NCI-H226 (cell line): ENCODE data around the gene TTLL9.
"Not testable (repeated sequence)": the region's sequence is repeated elsewhere in the genome, so short reads cannot be mapped to it uniquely, and the experiment has no call there.

Experiments used
- DNase-seq: peaks from one replicate; pipeline ENCODE4 v3.0.0-alpha.2; 2015

The TTLL9 gene

GRCh38 chr20:31869942-31870725 is at the start of gene TTLL9, which contains the start of gene DUSP15:
TSS of gene TTLL9 (plus strand) at chr20:31870634. CDS start at chr20:31871127, 493 bp downstream.
TSS of gene DUSP15 (minus strand) at chr20:31870527. CDS start at chr20:31870337, 190 bp downstream.
- no peak for DNase-seq

- DNase-seq = no peak
Measured at GRCh38 chr20:31821427-31821826, 49.0 kb upstream of the TTLL9 start.

GRCh38 chr20:31822421-31823330 is 47.8 kb upstream of the TTLL9 start:
- peak; percentile 84 for DNase-seq

GRCh38 chr20:31823360-31824124 is 46.9 kb upstream of the TTLL9 start:
- peak; percentile 39 for DNase-seq

GRCh38 chr20:31824125-31824485 is 46.3 kb upstream of the TTLL9 start:
- DNase-seq = no peak

GRCh38 chr20:31824554-31825313 is 45.7 kb upstream of the TTLL9 start:
- DNase-seq = no peak

GRCh38 chr20:31826074-31826473 is 44.4 kb upstream of the TTLL9 start:
- no peak for DNase-seq

- no peak for DNase-seq
Measured at GRCh38 chr20:31827059-31827458, 43.4 kb upstream of the TTLL9 start.

- not testable (repeated sequence) for DNase-seq
Measured at GRCh38 chr20:31828016-31828415, 42.4 kb upstream of the TTLL9 start.

- DNase-seq = no peak
Measured at GRCh38 chr20:31829731-31830130, 40.7 kb upstream of the TTLL9 start.

GRCh38 chr20:31830406-31830981 is 39.9 kb upstream of the TTLL9 start:
- DNase-seq = no peak

- DNase-seq = no peak
Measured at GRCh38 chr20:31831211-31831610, 39.2 kb upstream of the TTLL9 start.

GRCh38 chr20:31831771-31832306 is 38.6 kb upstream of the TTLL9 start:
- no peak for DNase-seq

- no peak for DNase-seq
Measured at GRCh38 chr20:31833130-31833930, 37.1 kb upstream of the TTLL9 start.

- no peak for DNase-seq
Measured at GRCh38 chr20:31833931-31834521, 36.4 kb upstream of the TTLL9 start.

GRCh38 chr20:31835554-31835953 is 34.9 kb upstream of the TTLL9 start:
- no peak for DNase-seq

- peak; percentile 92 for DNase-seq
Measured at GRCh38 chr20:31835977-31836852, 34.2 kb upstream of the TTLL9 start.

GRCh38 chr20:31836853-31837608 is 33.4 kb upstream of the TTLL9 start:
- DNase-seq = peak; percentile 5
